A549 (cell line): ENCODE measurements around the gene ATP1B1. TPM values are rescaled to one million over a fixed set of nuclear protein-coding genes. Genes with fewer than 3 reads are reported as not detected.

Experiments
- ATAC-seq, 2 experiments: fragments of 200-7000 bp in 1 of 2; fragments of >200 bp in 1 of 2; cut with Nextera tagmentation in 1 of 2; cut with Tn5 transposase in 1 of 2; 3 replicates each; pipeline versions ENCODE4 v1.8.0 to v1.9.1; 2018 to 2020; ENCODE audit warnings: mild to moderate bottlenecking in 1 of 2, moderate library complexity in 1 of 2
- CTCF ChIA-PET: fragments of 300-600 bp; sonication (Branson Sonifier 250); formaldehyde crosslinking; extraction: SDS; loops from one replicate; lab custom pipeline; 2021; ENCODE audit warnings: antibody characterized with exemption, inconsistent platforms; lab: Yijun Ruan, JAX
- POLR2A ChIA-PET: fragments of 350-600 bp; formaldehyde crosslinking; extraction: SDS; loops from one replicate; lab custom pipeline; 2021; ENCODE audit warnings: antibody characterized with exemption, inconsistent platforms; lab: Yijun Ruan, JAX
- DNase-seq, 2 experiments: peaks; one replicate each; pipeline versions ENCODE4 v3.0.0 to v3.0.0-alpha.2; 2011 to 2016; ENCODE audit warnings: low read depth in 1 of 2, low spot score in 1 of 2
- FAIRE-seq: peaks from 2 replicates; lab custom pipeline; 2011; peaks lifted over from hg19 to GRCh38; lab: Jason Lieb, UNC
- H3K27ac ChIP-seq, 2 experiments: fragments of >200 bp; sonication (Bioruptor Twin); formaldehyde crosslinking; 3 replicates each; pipeline ENCODE4 v1.5.1; 2016 to 2017
- H3K4me1 ChIP-seq: fragments of >200 bp; sonication (Bioruptor Twin); formaldehyde crosslinking; 3 replicates; pipeline ENCODE4 v1.6.1; 2016
- H3K4me2 ChIP-seq: fragments of >200 bp; sonication (Bioruptor Twin); formaldehyde crosslinking; 3 replicates; pipeline ENCODE4 v1.6.1; 2016
- H3K4me3 ChIP-seq: fragments of >200 bp; sonication (Bioruptor Twin); formaldehyde crosslinking; 3 replicates; pipeline ENCODE4 v1.5.1; 2016
- H3K9me3 ChIP-seq: fragments of >200 bp; sonication (Bioruptor Twin); formaldehyde crosslinking; 3 replicates; pipeline ENCODE4 v1.6.1; 2016
- CBX2 ChIP-seq: fragments of 200-600 bp; sonication (generic); IDR thresholded peaks from 2 replicates; pipeline ENCODE4 v1.6.1; 2016; ENCODE audit warnings: low read depth, mild to moderate bottlenecking, borderline replicate concordance
- CBX8 ChIP-seq: fragments of 200-600 bp; sonication (generic); IDR thresholded peaks from 2 replicates; pipeline ENCODE4 v1.6.1; 2016
- CEBPB ChIP-seq, 2 experiments: fragments of >200 bp in 1 of 2; sonication (Bioruptor Twin) in 1 of 2; formaldehyde crosslinking in 1 of 2; IDR thresholded peaks; 2 replicates each; pipeline ENCODE4 v1.6.1; 2012 to 2016
- CHD2 ChIP-seq: fragments of 150-350 bp; IDR thresholded peaks from 2 replicates; pipeline ENCODE4 v1.6.1; 2014; ENCODE audit warnings: low read length; ENCODE audit not compliant: partially characterized antibody
- EP300 ChIP-seq, 2 experiments: fragments of >200 bp; sonication (Bioruptor Twin); formaldehyde crosslinking; IDR thresholded peaks; 2 replicates in 1 of 2; 3 replicates in 1 of 2; pipeline ENCODE4 v1.6.1; 2016 to 2017
- FOSL2 ChIP-seq, 2 experiments: fragments of 450-650 bp in 1 of 2; fragments of >200 bp in 1 of 2; sonication (Bioruptor Twin) in 1 of 2; formaldehyde crosslinking; IDR thresholded peaks; 2 replicates each; pipeline versions ENCODE4 v1.5.0 to v1.6.1; 2016 to 2020; ENCODE audit warnings: mild to moderate bottlenecking in 1 of 2, moderate library complexity in 1 of 2
- HDAC2 ChIP-seq: fragments of 200-600 bp; sonication (generic); IDR thresholded peaks from 2 replicates; pipeline ENCODE4 v1.6.1; 2016
- HEYL ChIP-seq: fragments of 250-450 bp; sonication (Bioruptor Pico); IDR thresholded peaks from 2 replicates; pipeline ENCODE4 v1.8.0; 2021; ENCODE audit warnings: mild to moderate bottlenecking, moderate library complexity
- HOXA7 ChIP-seq: fragments of 250-450 bp; sonication (Bioruptor Pico); IDR thresholded peaks from 2 replicates; pipeline ENCODE4 v1.5.0; 2020; ENCODE audit warnings: mild to moderate bottlenecking, moderate library complexity
- HOXB13 ChIP-seq: fragments of 250-450 bp; sonication (Bioruptor Pico); IDR thresholded peaks from 2 replicates; pipeline ENCODE4 v1.5.0; 2020; ENCODE audit warnings: low read depth, mild to moderate bottlenecking, moderate library complexity
- JUN ChIP-seq, 2 experiments: fragments of >200 bp; sonication (Bioruptor Twin); formaldehyde crosslinking; IDR thresholded peaks; 2 replicates in 1 of 2; 3 replicates in 1 of 2; pipeline ENCODE4 v1.6.1; 2016 to 2017
- JUNB ChIP-seq: fragments of >200 bp; sonication (Bioruptor Twin); formaldehyde crosslinking; IDR thresholded peaks from 2 replicates; pipeline ENCODE4 v1.6.1; 2016
- KDM5A ChIP-seq: fragments of 200-600 bp; sonication (generic); IDR thresholded peaks from 2 replicates; pipeline ENCODE4 v1.6.1; 2016; ENCODE audit warnings: antibody characterized with exemption, mild to moderate bottlenecking
- MYC ChIP-seq: IDR thresholded peaks from 2 replicates; pipeline ENCODE4 v1.6.1; 2012; ENCODE audit warnings: mild to moderate bottlenecking, inconsistent platforms, low read length, improper control_type of control experiment, borderline replicate concordance
- NPAS2 ChIP-seq: fragments of 250-450 bp; sonication (Bioruptor Pico); IDR thresholded peaks from 2 replicates; pipeline ENCODE4 v1.8.0; 2022; ENCODE audit warnings: mild to moderate bottlenecking, moderate library complexity, borderline replicate concordance
- PHF8 ChIP-seq: fragments of 200-600 bp; sonication (generic); IDR thresholded peaks from 2 replicates; pipeline ENCODE4 v1.6.1; 2016; ENCODE audit warnings: low read depth, mild to moderate bottlenecking, antibody characterized with exemption, moderate library complexity, borderline replicate concordance
- POLR2A ChIP-seq: IDR thresholded peaks from 2 replicates; pipeline ENCODE4 v1.6.1; 2012; ENCODE audit warnings: mild to moderate bottlenecking, low read length
- RAD21 ChIP-seq, 2 experiments: fragments of >200 bp in 1 of 2; sonication (Bioruptor Twin) in 1 of 2; formaldehyde crosslinking in 1 of 2; IDR thresholded peaks in 1 of 2; conservative IDR thresholded peaks in 1 of 2; 2 replicates in 1 of 2; 3 replicates in 1 of 2; pipeline ENCODE4 v1.6.1; 2012 to 2018; ENCODE audit warnings: inconsistent platforms in 1 of 2
- RCOR1 ChIP-seq: fragments of 150-350 bp; IDR thresholded peaks from 2 replicates; pipeline ENCODE4 v1.6.1; 2014; ENCODE audit warnings: antibody characterized with exemption, low read length, low read depth
- RFX5 ChIP-seq: fragments of 450-650 bp; IDR thresholded peaks from 2 replicates; pipeline ENCODE4 v1.7.1; 2014; ENCODE audit warnings: antibody characterized with exemption, mild to moderate bottlenecking, moderate library complexity
- RNF2 ChIP-seq: fragments of 200-600 bp; sonication (generic); IDR thresholded peaks from 2 replicates; pipeline ENCODE4 v1.6.1; 2016; ENCODE audit warnings: low read depth, mild to moderate bottlenecking, antibody characterized with exemption, moderate library complexity, borderline replicate concordance
- TP53 ChIP-seq: fragments of 250-450 bp; sonication (Bioruptor Pico); IDR thresholded peaks from 2 replicates; pipeline ENCODE4 v1.5.0; 2021; ENCODE audit warnings: mild to moderate bottlenecking, moderate library complexity
- ZC3H11A ChIP-seq: fragments of 450-650 bp; IDR thresholded peaks from 2 replicates; pipeline ENCODE4 v1.6.1; 2014; ENCODE audit warnings: antibody characterized with exemption, mild to moderate bottlenecking
- ZNF302 ChIP-seq: fragments of 250-450 bp; sonication (Bioruptor Pico); IDR thresholded peaks from 2 replicates; pipeline ENCODE4 v1.9.0; 2021; ENCODE audit warnings: inconsistent platforms, mild to moderate bottlenecking, moderate library complexity
- WGBS: methylation state at CpG from one replicate; pipeline ENCODE4 v1.1.6; 2017; ENCODE audit errors: missing lambda C conversion rate; 5-methylcytosine and 5-hydroxymethylcytosine counted together
- polyA plus RNA-seq, 4 experiments: library from polyadenylated mRNA; depleted of rRNA in 3 of 4; stranded (reverse); fragments of >200 nt; fragmentation: RNase III in 1 of 4; extraction: RNeasy Plus Mini Kit Qiagen cat#74134 plus additional on column Dnase treatment in 1 of 4; gene quantifications; 2 replicates in 3 of 4; 3 replicates in 1 of 4; pipeline ENCODE4 v1.2.3, GENCODE V29; 2011 to 2017
- TF ChIP-seq, protein P1 (sequence below): fragments of >200 bp; sonication (Bioruptor Twin); formaldehyde crosslinking; IDR thresholded peaks from 2 replicates; pipeline ENCODE4 v1.6.1; 2016
- TF ChIP-seq, protein P2 (sequence below): fragments of >200 bp; sonication (Bioruptor Twin); formaldehyde crosslinking; IDR thresholded peaks from 3 replicates; pipeline ENCODE4 v1.6.1; 2016
- TF ChIP-seq, protein P3 (sequence below): IDR thresholded peaks from 2 replicates; pipeline ENCODE4 v1.6.1; 2012
- TF ChIP-seq, protein P4 (sequence below): fragments of 250-450 bp; sonication (Bioruptor Pico); IDR thresholded peaks from 2 replicates; pipeline ENCODE4 v1.5.0; 2020; ENCODE audit warnings: low read depth, mild to moderate bottlenecking, moderate library complexity
- TF ChIP-seq, protein P5 (sequence below): IDR thresholded peaks from 2 replicates; pipeline ENCODE4 v1.6.1; 2012
- TF ChIP-seq, protein P6 (sequence below): fragments of 200-600 bp; sonication (generic); IDR thresholded peaks from 2 replicates; pipeline ENCODE4 v1.6.1; 2016; ENCODE audit warnings: antibody characterized with exemption, mild to moderate bottlenecking, moderate library complexity
- TF ChIP-seq, protein P7 (sequence below): fragments of 250-450 bp; sonication (Bioruptor Pico); IDR thresholded peaks from 2 replicates; pipeline ENCODE4 v1.5.0; 2021; ENCODE audit warnings: mild to moderate bottlenecking, moderate library complexity, borderline replicate concordance

Gene ATP1B1
- polyA plus RNA-seq, 2 of the 4 experiments (the other 2 are of a cell fraction), result 303 to 377 TPM

DNA sequence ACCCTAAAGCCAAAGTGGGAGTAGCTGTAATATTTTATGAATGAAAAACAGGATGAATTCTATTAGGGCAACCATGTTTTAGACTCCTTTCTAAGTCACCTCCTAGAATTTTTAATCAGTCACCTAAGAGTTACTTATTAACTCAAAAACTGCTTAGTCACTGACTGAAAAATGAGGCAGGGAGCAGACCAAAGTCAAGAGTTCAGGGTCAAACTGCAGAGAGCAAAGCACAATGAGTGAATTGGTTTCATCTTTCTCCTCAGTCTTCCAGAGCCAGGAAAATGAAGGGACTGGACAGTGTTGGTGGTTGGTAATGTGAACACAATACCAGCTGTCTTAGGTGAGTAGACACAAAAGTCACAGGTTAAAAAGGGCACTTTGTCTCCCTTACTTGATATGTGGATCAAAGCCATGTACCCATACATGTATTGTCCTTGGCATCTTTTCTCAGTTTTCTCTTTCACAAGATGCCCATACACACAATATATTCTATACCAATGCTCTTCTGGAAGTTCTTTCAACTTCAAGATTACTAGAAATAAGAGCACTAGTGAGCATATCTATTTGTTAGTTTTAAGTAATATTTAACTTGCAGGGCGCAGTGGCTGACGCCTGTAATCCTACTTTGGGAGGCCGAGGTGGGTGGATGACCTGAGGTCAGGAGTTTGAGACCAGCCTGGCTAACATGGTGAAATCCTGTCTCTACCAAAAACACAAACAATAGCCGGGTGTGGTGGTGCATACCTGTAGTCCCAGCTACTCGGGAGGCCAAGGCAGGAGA is 42.2 kb downstream of the ATP1B1 start:
- H3K4me1 ChIP-seq, result peaks cover 62% of the 10 kb centered on the region
- peak overlapping the region; percentile 65 for H3K4me2 ChIP-seq
- H3K27ac ChIP-seq, result peak overlapping the region; percentile 89 to 95
- DNase-seq (peak; percentile 58 to 84), FAIRE-seq (peak; percentile 85), ATAC-seq (peak; percentile 59 to 61; a peak in 5 of 6 replicates)
- ChIA-PET CTCF (no interaction called here), POLR2A (no interaction called here)
- no peak overlapping the region for H3K4me3 ChIP-seq
- WGBS, result 16% methylated on average over 5 of the region's 5 CpGs
- H3K9me3 ChIP-seq, result 0 out of 3 replicates have a peak, but pooled peaks cover 2% of the 10 kb centered on the region
- TF ChIP-seq FOSL2 (IDR thresholded peaks at IDR 0.05) (0 out of 2 replicates have a peak, but pooled peaks have one; percentile 24), FOSL2 (CRISPR knock-in tag; IDR thresholded peaks at IDR 0.05) (peak; percentile 76), CBX2 (no peak), CEBPB (IDR thresholded peaks at IDR 0.05) (no peak; a peak in 1 of 4 replicates), EP300 (IDR thresholded peaks at IDR 0.05) (no peak), RAD21 (conservative IDR thresholded peaks at IDR 0.05 in 1 of 2, IDR thresholded peaks at IDR 0.05 in 1 of 2) (peak; percentile 15 to 33; a peak in 2 of 5 replicates), CHD2 (no peak), RCOR1 (no peak), HOXB13 (CRISPR knock-in tag) (no peak), HEYL (CRISPR knock-in tag) (no peak), MYC (no peak), ZNF302 (no peak), JUN (IDR thresholded peaks at IDR 0.05) (peak in 1 of 2 experiments; percentile 35; a peak in 1 of 5 replicates), KDM5A (no peak), RFX5 (no peak), PHF8 (no peak), HOXA7 (no peak), NPAS2 (CRISPR knock-in tag) (no peak), HDAC2 (no peak), ZC3H11A (no peak), TP53 (no peak), RNF2 (no peak), POLR2A (no peak), CBX8 (no peak), JUNB (peak; percentile 26; the same call in 1 of the 2 replicates)
- TF ChIP-seq, protein P1, sequence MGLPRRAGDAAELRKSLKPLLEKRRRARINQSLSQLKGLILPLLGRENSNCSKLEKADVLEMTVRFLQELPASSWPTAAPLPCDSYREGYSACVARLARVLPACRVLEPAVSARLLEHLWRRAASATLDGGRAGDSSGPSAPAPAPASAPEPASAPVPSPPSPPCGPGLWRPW, result no peak
- TF ChIP-seq, protein P2, sequence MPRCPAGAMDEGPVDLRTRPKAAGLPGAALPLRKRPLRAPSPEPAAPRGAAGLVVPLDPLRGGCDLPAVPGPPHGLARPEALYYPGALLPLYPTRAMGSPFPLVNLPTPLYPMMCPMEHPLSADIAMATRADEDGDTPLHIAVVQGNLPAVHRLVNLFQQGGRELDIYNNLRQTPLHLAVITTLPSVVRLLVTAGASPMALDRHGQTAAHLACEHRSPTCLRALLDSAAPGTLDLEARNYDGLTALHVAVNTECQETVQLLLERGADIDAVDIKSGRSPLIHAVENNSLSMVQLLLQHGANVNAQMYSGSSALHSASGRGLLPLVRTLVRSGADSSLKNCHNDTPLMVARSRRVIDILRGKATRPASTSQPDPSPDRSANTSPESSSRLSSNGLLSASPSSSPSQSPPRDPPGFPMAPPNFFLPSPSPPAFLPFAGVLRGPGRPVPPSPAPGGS, result no peak
- TF ChIP-seq, protein P3, sequence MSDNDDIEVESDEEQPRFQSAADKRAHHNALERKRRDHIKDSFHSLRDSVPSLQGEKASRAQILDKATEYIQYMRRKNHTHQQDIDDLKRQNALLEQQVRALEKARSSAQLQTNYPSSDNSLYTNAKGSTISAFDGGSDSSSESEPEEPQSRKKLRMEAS, result 0 out of 2 replicates have a peak, but pooled peaks have one; percentile 12
- TF ChIP-seq, protein P4, sequence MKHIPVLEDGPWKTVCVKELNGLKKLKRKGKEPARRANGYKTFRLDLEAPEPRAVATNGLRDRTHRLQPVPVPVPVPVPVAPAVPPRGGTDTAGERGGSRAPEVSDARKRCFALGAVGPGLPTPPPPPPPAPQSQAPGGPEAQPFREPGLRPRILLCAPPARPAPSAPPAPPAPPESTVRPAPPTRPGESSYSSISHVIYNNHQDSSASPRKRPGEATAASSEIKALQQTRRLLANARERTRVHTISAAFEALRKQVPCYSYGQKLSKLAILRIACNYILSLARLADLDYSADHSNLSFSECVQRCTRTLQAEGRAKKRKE (CRISPR knock-in tag), result no peak
- TF ChIP-seq, protein P5, sequence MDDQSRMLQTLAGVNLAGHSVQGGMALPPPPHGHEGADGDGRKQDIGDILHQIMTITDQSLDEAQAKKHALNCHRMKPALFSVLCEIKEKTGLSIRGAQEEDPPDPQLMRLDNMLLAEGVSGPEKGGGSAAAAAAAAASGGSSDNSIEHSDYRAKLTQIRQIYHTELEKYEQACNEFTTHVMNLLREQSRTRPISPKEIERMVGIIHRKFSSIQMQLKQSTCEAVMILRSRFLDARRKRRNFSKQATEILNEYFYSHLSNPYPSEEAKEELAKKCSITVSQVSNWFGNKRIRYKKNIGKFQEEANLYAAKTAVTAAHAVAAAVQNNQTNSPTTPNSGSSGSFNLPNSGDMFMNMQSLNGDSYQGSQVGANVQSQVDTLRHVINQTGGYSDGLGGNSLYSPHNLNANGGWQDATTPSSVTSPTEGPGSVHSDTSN, result no peak
- TF ChIP-seq, protein P6, sequence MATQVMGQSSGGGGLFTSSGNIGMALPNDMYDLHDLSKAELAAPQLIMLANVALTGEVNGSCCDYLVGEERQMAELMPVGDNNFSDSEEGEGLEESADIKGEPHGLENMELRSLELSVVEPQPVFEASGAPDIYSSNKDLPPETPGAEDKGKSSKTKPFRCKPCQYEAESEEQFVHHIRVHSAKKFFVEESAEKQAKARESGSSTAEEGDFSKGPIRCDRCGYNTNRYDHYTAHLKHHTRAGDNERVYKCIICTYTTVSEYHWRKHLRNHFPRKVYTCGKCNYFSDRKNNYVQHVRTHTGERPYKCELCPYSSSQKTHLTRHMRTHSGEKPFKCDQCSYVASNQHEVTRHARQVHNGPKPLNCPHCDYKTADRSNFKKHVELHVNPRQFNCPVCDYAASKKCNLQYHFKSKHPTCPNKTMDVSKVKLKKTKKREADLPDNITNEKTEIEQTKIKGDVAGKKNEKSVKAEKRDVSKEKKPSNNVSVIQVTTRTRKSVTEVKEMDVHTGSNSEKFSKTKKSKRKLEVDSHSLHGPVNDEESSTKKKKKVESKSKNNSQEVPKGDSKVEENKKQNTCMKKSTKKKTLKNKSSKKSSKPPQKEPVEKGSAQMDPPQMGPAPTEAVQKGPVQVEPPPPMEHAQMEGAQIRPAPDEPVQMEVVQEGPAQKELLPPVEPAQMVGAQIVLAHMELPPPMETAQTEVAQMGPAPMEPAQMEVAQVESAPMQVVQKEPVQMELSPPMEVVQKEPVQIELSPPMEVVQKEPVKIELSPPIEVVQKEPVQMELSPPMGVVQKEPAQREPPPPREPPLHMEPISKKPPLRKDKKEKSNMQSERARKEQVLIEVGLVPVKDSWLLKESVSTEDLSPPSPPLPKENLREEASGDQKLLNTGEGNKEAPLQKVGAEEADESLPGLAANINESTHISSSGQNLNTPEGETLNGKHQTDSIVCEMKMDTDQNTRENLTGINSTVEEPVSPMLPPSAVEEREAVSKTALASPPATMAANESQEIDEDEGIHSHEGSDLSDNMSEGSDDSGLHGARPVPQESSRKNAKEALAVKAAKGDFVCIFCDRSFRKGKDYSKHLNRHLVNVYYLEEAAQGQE, result no peak
- TF ChIP-seq, protein P7, sequence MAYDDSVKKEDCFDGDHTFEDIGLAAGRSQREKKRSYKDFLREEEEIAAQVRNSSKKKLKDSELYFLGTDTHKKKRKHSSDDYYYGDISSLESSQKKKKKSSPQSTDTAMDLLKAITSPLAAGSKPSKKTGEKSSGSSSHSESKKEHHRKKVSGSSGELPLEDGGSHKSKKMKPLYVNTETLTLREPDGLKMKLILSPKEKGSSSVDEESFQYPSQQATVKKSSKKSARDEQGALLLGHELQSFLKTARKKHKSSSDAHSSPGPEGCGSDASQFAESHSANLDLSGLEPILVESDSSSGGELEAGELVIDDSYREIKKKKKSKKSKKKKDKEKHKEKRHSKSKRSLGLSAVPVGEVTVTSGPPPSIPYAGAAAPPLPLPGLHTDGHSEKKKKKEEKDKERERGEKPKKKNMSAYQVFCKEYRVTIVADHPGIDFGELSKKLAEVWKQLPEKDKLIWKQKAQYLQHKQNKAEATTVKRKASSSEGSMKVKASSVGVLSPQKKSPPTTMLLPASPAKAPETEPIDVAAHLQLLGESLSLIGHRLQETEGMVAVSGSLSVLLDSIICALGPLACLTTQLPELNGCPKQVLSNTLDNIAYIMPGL (CRISPR knock-in tag), result no peak
